ENCODE measurements around the gene FANCL. TPM values are rescaled to one million over a fixed set of nuclear protein-coding genes. Genes with fewer than 3 reads are reported as not detected.

Gene FANCL
- total RNA-seq, 1 experiment from 2014 or later, result 34.5 TPM

- Histone ChIP-seq H3K4me2 (ENCODE audit: low read length) (peak overlapping the region; percentile 38), H3K27ac (ENCODE audit: low read depth, low read length) (no peak overlapping the region), H3K4me1 (ENCODE audit: control insufficient read depth in 1 of 2, insufficient read depth in 2 of 2, low read length in 2 of 2) (peaks cover 0 to 14% of the 10 kb centered on the region in 2 experiments; a peak in 2 of 4 replicates), H4K20me1 (ENCODE audit: insufficient read depth) (no peaks in the 10 kb centered on the region), H3K9ac (ENCODE audit: low read length) (no peak overlapping the region), H3K27me3 (ENCODE audit: insufficient read depth, low read length) (no peaks in the 10 kb centered on the region), H3K36me3 (ENCODE audit: control insufficient read depth in 1 of 2, insufficient read depth in 2 of 2, low read length in 2 of 2) (no peaks in the 10 kb centered on the region), H3K4me3 (replicated peaks in 1 of 2; ENCODE audit: low read depth in 1 of 2, low read length in 2 of 2) (no peak overlapping the region), H3K9me2 (ENCODE audit: insufficient read depth) (no peaks in the 10 kb centered on the region), H2AFZ (ENCODE audit: low read depth, low read length, poor library complexity, severe bottlenecking) (peak overlapping the region; percentile 45), H3K79me2 (ENCODE audit: insufficient read depth, low read length) (no peaks in the 10 kb centered on the region), H3K9me3 (ENCODE audit: control insufficient read depth in 1 of 2, insufficient read depth in 1 of 2, low read depth in 1 of 2, low read length in 2 of 2) (no peaks in the 10 kb centered on the region)
- ChIA-PET RAD21 (ENCODE audit: low non-redundant PET in 1 of 2, low total read pairs in 2 of 2, uncharacterized antibody in 2 of 2, unreplicated experiment in 2 of 2) (no interaction called here), CTCF (no interaction called here), POLR2A (no interaction called here)
- DNase-seq (ENCODE audit: low read depth, low spot score) (no peak), ATAC-seq (no peak)
- BruUV-seq (replicated peaks), result no TSS peak
- TF ChIP-seq MAX (IDR thresholded peaks at IDR 0.05) (no peak), CEBPB (IDR thresholded peaks at IDR 0.05; ENCODE audit: low read depth) (no peak), EZH2phosphoT487 (IDR thresholded peaks at IDR 0.05; ENCODE audit: borderline replicate concordance) (no peak), ZFX (IDR thresholded peaks at IDR 0.05) (no peak), SRF (IDR thresholded peaks at IDR 0.05; ENCODE audit: low read depth) (no peak), ATF3 (IDR thresholded peaks at IDR 0.05) (no peak), YY1 (IDR thresholded peaks at IDR 0.05; ENCODE audit: extremely low read depth, insufficient replicate concordance, low read depth, low read length) (no peak), JUND (IDR thresholded peaks at IDR 0.05) (no peak), ZNF274 (IDR thresholded peaks at IDR 0.05; ENCODE audit: low read depth, low read length) (no peak), CBX3 (IDR thresholded peaks at IDR 0.05; ENCODE audit: low read depth) (no peak), POLR2AphosphoS5 (IDR thresholded peaks at IDR 0.05; ENCODE audit: low read depth, low read length) (no peak), ZBTB33 (IDR thresholded peaks at IDR 0.05; ENCODE audit: extremely low read depth, insufficient replicate concordance, low read length) (no peak), POLR2A (IDR thresholded peaks at IDR 0.05; ENCODE audit: borderline replicate concordance, extremely low read depth, insufficient read depth, insufficient read length) (no peak), EGR1 (IDR thresholded peaks at IDR 0.05; ENCODE audit: low read depth) (no peak), ELF1 (IDR thresholded peaks at IDR 0.05; ENCODE audit: borderline replicate concordance, low read depth) (no peak), RAD21 (IDR thresholded peaks at IDR 0.05; ENCODE audit: low read depth) (no peak), FOSL1 (IDR thresholded peaks at IDR 0.05; ENCODE audit: low read depth) (no peak)
- TF ChIP-seq, protein P1, sequence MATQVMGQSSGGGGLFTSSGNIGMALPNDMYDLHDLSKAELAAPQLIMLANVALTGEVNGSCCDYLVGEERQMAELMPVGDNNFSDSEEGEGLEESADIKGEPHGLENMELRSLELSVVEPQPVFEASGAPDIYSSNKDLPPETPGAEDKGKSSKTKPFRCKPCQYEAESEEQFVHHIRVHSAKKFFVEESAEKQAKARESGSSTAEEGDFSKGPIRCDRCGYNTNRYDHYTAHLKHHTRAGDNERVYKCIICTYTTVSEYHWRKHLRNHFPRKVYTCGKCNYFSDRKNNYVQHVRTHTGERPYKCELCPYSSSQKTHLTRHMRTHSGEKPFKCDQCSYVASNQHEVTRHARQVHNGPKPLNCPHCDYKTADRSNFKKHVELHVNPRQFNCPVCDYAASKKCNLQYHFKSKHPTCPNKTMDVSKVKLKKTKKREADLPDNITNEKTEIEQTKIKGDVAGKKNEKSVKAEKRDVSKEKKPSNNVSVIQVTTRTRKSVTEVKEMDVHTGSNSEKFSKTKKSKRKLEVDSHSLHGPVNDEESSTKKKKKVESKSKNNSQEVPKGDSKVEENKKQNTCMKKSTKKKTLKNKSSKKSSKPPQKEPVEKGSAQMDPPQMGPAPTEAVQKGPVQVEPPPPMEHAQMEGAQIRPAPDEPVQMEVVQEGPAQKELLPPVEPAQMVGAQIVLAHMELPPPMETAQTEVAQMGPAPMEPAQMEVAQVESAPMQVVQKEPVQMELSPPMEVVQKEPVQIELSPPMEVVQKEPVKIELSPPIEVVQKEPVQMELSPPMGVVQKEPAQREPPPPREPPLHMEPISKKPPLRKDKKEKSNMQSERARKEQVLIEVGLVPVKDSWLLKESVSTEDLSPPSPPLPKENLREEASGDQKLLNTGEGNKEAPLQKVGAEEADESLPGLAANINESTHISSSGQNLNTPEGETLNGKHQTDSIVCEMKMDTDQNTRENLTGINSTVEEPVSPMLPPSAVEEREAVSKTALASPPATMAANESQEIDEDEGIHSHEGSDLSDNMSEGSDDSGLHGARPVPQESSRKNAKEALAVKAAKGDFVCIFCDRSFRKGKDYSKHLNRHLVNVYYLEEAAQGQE (IDR thresholded peaks at IDR 0.05; ENCODE audit: low read depth), result no peak
- TF ChIP-seq, protein P2, sequence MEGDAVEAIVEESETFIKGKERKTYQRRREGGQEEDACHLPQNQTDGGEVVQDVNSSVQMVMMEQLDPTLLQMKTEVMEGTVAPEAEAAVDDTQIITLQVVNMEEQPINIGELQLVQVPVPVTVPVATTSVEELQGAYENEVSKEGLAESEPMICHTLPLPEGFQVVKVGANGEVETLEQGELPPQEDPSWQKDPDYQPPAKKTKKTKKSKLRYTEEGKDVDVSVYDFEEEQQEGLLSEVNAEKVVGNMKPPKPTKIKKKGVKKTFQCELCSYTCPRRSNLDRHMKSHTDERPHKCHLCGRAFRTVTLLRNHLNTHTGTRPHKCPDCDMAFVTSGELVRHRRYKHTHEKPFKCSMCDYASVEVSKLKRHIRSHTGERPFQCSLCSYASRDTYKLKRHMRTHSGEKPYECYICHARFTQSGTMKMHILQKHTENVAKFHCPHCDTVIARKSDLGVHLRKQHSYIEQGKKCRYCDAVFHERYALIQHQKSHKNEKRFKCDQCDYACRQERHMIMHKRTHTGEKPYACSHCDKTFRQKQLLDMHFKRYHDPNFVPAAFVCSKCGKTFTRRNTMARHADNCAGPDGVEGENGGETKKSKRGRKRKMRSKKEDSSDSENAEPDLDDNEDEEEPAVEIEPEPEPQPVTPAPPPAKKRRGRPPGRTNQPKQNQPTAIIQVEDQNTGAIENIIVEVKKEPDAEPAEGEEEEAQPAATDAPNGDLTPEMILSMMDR (IDR thresholded peaks at IDR 0.05 in 2 of 3, conservative IDR thresholded peaks at IDR 0.05 in 1 of 3; ENCODE audit: borderline replicate concordance in 1 of 3, insufficient read depth in 1 of 3, low read depth in 2 of 3, low read length in 2 of 3), result no peak
- intact Hi-C loops (cut with micrococcal nuclease), result no loop called here
These were observed 20.1 kb upstream of the FANCL start for GRCh38 chr2:58261209-58261608.
